ENCODE results near the gene GABRB2. TPM values are rescaled to one million over a fixed set of nuclear protein-coding genes. Genes with fewer than 3 reads are reported as not detected.
"Not testable (repeated sequence)": the region's sequence is repeated elsewhere in the genome, so short reads cannot be mapped to it uniquely, and the experiment has no call there.

GABRB2 gene
- total RNA-seq, 1 donor from 2014 or later = not detected

DNA sequence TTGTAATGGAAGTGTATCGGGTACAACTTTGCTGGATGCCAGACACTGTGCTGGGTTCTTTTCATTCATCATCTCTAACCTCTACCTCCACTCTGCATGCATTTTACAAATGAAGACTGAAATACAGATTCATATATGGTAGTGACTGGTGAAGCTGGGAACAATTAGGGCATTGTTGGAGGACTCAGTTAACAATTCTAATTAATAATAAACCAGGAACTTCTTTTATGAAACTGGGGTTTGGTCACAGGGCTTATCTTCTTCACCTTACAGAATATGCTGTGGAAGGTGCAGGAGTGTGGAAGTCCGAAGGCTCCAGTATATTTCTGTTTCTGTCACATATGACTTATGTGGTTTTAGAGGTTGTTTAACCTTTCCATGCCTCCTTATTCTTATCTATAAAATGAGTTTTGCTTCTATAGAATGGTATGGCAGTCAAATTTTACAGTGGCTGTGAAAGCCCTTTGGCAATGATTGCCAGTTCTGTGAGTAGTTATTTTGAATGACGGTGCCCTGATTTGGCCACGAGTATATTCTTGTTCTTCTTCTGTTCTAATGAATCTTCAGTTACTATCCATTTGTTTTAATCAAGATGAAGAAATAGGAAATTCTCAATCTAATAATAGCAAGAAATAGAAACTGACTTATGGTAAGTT lies 284.7 kb downstream of the GABRB2 start:
- no peak for DNase-seq
- Mint-ChIP-seq H3K9me3 (ENCODE audit: unreplicated experiment) (no peaks in the 10 kb centered on the region), H3K36me3 (ENCODE audit: unreplicated experiment) (no peaks in the 10 kb centered on the region), H3K27me3 (ENCODE audit: unreplicated experiment) (no peaks in the 10 kb centered on the region), H3K4me3 (ENCODE audit: unreplicated experiment) (no peak overlapping the region), H3K4me1 (ENCODE audit: low read depth, unreplicated experiment) (peaks cover 11% of the 10 kb centered on the region), H3K27ac (ENCODE audit: unreplicated experiment) (no peak overlapping the region)
- TF ChIP-seq, protein P1, sequence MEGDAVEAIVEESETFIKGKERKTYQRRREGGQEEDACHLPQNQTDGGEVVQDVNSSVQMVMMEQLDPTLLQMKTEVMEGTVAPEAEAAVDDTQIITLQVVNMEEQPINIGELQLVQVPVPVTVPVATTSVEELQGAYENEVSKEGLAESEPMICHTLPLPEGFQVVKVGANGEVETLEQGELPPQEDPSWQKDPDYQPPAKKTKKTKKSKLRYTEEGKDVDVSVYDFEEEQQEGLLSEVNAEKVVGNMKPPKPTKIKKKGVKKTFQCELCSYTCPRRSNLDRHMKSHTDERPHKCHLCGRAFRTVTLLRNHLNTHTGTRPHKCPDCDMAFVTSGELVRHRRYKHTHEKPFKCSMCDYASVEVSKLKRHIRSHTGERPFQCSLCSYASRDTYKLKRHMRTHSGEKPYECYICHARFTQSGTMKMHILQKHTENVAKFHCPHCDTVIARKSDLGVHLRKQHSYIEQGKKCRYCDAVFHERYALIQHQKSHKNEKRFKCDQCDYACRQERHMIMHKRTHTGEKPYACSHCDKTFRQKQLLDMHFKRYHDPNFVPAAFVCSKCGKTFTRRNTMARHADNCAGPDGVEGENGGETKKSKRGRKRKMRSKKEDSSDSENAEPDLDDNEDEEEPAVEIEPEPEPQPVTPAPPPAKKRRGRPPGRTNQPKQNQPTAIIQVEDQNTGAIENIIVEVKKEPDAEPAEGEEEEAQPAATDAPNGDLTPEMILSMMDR (IDR thresholded peaks at IDR 0.05; ENCODE audit: partially characterized antibody, unreplicated experiment) = no peak

DNA sequence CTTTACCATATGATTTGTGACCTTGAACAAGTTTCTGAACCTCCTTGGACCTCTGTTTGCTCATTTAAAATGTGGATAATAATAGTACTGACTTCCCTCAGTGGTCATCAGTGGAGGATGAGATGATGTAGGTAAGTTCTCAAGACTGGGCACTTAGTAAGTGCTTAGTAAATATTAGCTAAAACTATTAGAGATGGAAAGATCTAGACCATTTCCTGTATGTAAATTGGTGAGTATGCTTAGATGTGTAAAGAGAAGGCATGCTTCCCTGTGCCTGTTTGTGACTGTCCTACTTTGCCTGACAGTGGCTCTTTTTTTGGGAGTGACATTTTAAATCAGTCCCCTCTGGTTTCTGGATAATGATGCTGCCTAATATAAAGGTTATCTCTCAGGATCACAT lies 288.1 kb downstream of the GABRB2 start:
- H3K4me1 Mint-ChIP-seq (ENCODE audit: low read depth, unreplicated experiment) = peaks cover 11% of the 10 kb centered on the region
- no peaks in the 10 kb centered on the region for H3K27me3 Mint-ChIP-seq (ENCODE audit: unreplicated experiment)
- TF ChIP-seq, protein P1 (IDR thresholded peaks at IDR 0.05; ENCODE audit: partially characterized antibody, unreplicated experiment) = no peak
- no peaks in the 10 kb centered on the region for H3K36me3 Mint-ChIP-seq (ENCODE audit: unreplicated experiment)
- no peak for DNase-seq
- H3K4me3 Mint-ChIP-seq (ENCODE audit: unreplicated experiment) = no peak overlapping the region
- H3K9me3 Mint-ChIP-seq (ENCODE audit: unreplicated experiment) = no peaks in the 10 kb centered on the region
- H3K27ac Mint-ChIP-seq (ENCODE audit: unreplicated experiment) = no peak overlapping the region

DNA sequence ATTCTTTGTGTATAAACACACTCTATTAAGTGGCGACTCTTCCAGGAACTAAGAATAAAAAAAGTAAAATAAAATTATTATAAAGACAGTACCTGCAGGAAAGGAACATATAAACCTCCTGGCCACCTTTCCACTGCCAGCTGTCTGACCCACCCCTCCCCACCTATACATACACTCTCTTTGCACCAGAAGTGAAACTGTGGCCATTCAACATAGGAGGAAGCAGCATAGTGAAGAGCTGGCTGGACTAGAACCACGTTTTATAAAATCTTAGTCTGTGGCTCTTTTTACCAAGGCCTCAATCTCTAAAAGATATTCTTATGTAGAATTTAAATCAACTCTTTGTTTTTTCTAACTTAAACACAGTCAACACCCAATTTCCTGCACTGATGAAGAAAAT lies 289.6 kb downstream of the GABRB2 start:
- DNase-seq = no peak
- Mint-ChIP-seq H3K27ac (ENCODE audit: unreplicated experiment) (no peak overlapping the region), H3K27me3 (ENCODE audit: unreplicated experiment) (no peaks in the 10 kb centered on the region), H3K4me3 (ENCODE audit: unreplicated experiment) (no peak overlapping the region), H3K4me1 (ENCODE audit: low read depth, unreplicated experiment) (peaks cover 11% of the 10 kb centered on the region), H3K9me3 (ENCODE audit: unreplicated experiment) (no peaks in the 10 kb centered on the region), H3K36me3 (ENCODE audit: unreplicated experiment) (no peaks in the 10 kb centered on the region)
- TF ChIP-seq, protein P1 (IDR thresholded peaks at IDR 0.05; ENCODE audit: partially characterized antibody, unreplicated experiment) = no peak

DNA sequence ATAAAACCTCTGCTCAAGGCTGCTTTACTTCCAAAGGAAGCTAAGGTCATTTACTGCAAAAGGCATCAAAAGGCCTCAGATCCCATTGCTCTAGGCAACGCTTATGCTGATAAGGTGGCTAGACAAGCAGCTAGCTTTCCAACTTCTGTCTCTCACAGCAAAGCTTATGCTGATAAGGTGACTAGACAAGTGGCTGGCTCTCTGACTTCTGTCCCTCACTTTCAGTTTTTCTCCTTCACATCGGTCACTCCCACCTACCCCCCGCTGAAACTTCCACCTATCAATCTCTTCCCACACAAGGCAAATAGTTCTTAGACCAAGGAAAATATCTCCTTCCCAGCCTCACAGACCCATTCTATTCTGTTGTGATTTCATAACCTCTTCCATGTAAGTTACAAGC lies 293.6 kb downstream of the GABRB2 start:
- H3K36me3 Mint-ChIP-seq (ENCODE audit: unreplicated experiment); H3K4me3 Mint-ChIP-seq (ENCODE audit: unreplicated experiment); H3K4me1 Mint-ChIP-seq (ENCODE audit: low read depth, unreplicated experiment); DNase-seq; H3K9me3 Mint-ChIP-seq (ENCODE audit: unreplicated experiment); H3K27ac Mint-ChIP-seq (ENCODE audit: unreplicated experiment); H3K27me3 Mint-ChIP-seq (ENCODE audit: unreplicated experiment): not testable (repeated sequence)

DNA sequence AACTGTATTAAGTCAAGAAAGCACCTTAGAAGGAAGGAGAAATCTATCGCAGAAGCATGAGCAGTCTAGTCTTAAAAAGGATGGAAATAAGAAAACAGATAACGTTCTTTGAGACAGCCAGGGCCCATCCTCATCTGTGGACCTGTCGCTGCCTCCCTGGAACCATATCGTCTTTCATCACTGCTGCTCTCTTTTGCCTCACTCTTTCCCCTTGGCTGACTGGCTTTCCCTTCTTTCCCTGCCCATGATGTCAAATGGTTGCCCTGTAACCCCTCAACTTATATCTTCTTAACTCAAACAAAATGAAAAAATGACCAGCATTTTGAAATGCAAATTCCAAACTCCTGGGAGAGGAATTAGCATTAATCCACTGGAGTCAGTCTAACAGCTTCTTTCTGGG lies 299.8 kb downstream of the GABRB2 start:
- H3K27me3 Mint-ChIP-seq (ENCODE audit: unreplicated experiment) = peaks cover 1% of the 10 kb centered on the region
- H3K4me3 Mint-ChIP-seq (ENCODE audit: unreplicated experiment) = no peak overlapping the region
- H3K4me1 Mint-ChIP-seq (ENCODE audit: low read depth, unreplicated experiment) = no peaks in the 10 kb centered on the region
- H3K27ac Mint-ChIP-seq (ENCODE audit: unreplicated experiment) = no peak overlapping the region
- no peak for DNase-seq
- H3K36me3 Mint-ChIP-seq (ENCODE audit: unreplicated experiment) = no peaks in the 10 kb centered on the region
- peaks cover 3% of the 10 kb centered on the region for H3K9me3 Mint-ChIP-seq (ENCODE audit: unreplicated experiment)
- TF ChIP-seq, protein P1 (IDR thresholded peaks at IDR 0.05; ENCODE audit: partially characterized antibody, unreplicated experiment) = no peak

DNA sequence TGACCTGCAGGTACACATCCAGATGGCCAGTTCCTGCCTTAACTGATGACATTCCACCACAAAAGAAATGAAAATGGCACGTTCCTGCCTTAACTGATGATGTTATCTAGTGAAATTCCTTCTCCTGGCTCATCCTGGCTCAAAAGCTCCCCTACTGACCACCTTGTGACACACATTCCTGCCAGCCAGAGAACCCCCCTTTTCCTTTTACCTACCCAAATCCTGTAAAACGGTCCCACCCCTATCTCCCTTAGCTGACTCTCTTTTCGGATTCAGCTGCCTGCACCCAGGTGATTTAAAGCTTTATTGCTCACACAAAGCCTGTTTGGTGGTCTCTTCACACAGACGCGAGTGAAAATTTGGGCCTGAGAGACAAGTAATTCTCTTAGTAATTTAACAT lies 300.7 kb downstream of the GABRB2 start:
- not testable (repeated sequence) for H3K4me3 Mint-ChIP-seq (ENCODE audit: unreplicated experiment); DNase-seq; H3K27ac Mint-ChIP-seq (ENCODE audit: unreplicated experiment); H3K9me3 Mint-ChIP-seq (ENCODE audit: unreplicated experiment); H3K27me3 Mint-ChIP-seq (ENCODE audit: unreplicated experiment); H3K36me3 Mint-ChIP-seq (ENCODE audit: unreplicated experiment); H3K4me1 Mint-ChIP-seq (ENCODE audit: low read depth, unreplicated experiment)

Other genes with a start within 250 kb of the GABRB2 start
- not detected for gene GABRA6, start 139.0 kb upstream of the GABRB2 start, total RNA-seq (ENCODE audit: unreplicated experiment)